Hematopoietic multipotent progenitor cell treated with erythropoietin and hydrocortisone succinate and interleukin-3 and kit ligand, for 6 days (in vitro differentiated cells): ENCODE measurements around the gene OR2V1.
"Not testable (repeated sequence)": the region's sequence is repeated elsewhere in the genome, so short reads cannot be mapped to it uniquely, and the experiment has no call there.

Source experiments
- DNase-seq: peaks from one replicate; pipeline ENCODE4 v3.0.0-alpha.2; 2015

The OR2V1 gene

DNA sequence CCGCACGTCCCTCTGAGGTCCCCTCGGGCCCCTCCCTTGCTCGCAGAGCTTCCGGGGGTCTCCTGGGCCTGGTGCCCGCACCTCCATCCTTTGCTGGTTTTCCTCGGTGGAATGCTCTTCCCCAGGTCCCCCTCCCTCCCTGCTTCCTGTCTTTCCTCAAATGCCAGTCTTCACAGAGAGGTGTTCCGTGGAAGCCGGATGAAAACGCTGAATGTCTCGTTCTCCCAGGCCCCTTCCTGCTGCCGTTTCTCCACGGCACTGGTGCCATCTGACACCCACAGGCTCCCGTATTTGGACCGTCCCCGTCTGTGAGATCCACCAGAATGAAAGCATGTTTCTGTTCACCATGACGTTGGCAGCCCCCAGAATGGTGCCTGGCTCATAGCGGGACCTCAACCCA lies 4.1 kb downstream of the OR2V1 start:
- no peak for DNase-seq

DNA sequence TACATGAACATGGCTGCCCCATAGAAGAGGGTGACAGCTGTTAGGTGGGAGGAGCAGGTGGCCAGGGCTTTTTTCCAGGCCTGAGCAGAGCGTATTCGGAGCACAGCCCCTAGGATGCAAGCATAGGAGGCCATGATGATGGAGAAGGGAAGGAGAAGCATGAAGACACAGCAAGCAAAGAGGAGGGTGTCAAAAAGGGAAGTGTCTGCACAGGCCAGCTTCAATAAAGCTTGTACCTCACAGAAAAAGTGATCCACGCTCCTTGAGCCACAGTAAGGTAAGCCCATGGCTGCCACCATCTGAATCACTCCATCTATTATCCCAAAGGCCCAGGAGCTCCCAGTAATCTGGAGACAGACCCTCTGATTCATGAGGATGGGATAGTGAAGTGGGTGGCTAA lies 6.4 kb downstream of the OR2V1 start:
- DNase-seq: no peak

DNA sequence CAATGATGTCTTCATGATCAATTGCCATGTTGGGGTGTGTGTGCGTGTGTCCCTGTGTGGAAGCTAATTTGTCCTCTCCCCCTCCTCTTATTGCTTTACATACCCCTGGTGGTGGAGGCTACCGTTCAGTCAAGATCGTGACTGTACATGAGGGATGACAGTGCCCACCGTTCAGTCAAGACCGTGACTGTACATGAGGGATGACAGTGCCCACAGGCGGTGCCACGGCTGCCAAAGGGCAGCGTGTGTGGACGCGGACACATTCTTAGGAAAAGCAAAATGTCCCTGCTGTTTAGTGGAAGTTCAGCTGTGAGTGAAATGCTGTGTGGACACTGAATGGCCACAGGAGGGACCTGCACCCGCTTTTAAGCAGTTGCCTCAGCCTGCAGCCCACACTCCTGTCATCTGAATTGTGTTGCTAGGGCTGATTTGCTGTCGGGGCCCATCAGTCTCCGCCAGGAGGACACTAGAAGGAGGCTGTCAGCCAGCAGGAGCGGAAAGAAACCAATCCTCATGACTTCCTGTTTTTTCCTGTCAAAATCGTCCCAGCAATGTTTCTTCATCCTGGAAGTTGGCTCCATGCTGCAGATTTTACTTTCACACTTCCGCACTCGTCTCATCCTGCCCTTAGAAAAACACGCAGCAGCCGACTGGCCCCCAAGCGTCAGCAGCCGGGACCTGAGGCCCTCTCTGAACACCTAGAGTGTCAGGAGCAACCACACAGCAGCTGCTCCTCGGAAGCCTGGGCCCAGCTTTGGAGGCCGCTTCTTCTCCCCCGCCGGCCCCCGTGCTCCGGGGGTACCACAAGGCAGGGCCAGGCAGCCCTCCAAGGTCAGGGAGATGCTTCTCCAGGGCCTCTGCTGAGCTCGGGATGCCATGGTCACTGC lies 9.1 kb downstream of the OR2V1 start:
- no peak for DNase-seq

DNA sequence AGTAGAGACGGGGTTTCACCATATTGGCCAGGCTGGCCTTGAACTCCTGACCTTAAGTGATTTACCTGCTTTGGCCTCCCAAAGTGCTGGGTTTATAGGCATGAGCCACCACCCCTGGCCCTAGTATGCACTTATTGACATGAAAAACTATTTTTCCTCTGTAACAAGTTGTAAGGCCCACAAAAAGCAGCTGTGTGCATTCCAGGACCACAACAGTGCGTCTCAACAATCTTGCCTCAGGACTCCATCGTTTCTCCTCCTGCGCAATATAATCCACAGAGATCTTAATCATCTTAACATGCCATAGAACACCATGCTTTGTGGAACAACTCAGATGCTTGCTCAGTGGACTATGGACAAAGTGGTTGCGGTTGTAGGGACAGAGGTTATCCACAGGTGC lies 10.2 kb downstream of the OR2V1 start:
- DNase-seq: no peak

DNA sequence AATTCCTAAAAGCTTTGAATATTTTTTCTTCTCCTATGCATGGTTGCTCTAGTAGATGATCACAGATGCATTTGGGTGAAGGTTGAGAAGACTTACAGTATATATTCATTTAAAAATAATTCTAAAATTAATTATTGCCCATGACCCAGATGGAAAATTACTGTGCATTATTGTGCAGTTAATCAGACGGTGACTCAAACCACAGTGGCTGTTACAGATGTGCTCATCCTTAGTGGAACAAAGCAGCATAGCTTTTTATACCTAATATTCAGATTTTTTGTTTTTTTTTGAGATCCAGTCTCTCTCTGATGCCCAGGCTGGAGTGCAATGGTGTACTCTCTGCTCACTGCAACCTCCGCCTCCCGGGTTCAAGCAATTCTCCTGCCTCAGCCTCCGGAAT lies 10.7 kb downstream of the OR2V1 start:
- DNase-seq: no peak

DNA sequence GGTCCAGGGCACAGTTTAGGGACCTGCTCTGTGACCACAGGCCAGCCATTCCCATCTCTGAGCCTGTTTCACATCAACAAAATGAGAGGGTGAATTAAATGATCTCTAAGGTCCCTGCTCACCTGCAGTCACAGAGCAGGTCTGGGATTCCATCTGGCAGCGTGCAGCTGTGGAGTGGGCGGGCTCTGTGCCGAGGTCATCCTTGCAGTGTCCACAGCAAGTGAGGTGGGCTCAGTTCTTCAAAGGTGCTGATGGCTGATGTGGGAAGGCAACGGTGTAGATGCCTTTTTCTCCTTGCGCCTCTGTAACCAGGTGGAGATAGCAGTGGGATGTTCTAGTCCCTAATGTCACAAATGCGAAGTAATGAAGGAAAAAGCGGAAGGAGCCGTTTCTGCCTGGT lies 11.9 kb downstream of the OR2V1 start:
- no peak for DNase-seq

DNA sequence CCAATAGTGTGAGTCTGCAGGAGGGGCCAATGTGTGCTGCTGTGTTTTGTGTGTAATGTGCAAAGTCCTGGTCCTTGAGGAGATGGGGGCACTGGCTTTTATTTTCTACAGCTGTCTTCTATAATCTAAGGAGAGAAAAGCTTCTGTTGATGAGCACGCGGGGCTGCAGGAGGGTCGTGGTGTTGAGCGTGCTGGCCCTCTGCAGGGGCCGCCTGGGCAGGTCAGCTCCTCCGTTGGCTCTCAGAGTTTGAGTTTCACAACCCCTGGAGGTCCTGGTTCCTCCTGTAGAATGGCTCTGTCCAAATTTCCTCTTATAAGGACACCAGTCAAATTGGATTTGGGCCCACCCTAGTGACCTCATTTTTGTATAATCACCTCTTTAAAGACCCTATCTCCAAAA lies 12.6 kb downstream of the OR2V1 start:
- DNase-seq: no peak

DNA sequence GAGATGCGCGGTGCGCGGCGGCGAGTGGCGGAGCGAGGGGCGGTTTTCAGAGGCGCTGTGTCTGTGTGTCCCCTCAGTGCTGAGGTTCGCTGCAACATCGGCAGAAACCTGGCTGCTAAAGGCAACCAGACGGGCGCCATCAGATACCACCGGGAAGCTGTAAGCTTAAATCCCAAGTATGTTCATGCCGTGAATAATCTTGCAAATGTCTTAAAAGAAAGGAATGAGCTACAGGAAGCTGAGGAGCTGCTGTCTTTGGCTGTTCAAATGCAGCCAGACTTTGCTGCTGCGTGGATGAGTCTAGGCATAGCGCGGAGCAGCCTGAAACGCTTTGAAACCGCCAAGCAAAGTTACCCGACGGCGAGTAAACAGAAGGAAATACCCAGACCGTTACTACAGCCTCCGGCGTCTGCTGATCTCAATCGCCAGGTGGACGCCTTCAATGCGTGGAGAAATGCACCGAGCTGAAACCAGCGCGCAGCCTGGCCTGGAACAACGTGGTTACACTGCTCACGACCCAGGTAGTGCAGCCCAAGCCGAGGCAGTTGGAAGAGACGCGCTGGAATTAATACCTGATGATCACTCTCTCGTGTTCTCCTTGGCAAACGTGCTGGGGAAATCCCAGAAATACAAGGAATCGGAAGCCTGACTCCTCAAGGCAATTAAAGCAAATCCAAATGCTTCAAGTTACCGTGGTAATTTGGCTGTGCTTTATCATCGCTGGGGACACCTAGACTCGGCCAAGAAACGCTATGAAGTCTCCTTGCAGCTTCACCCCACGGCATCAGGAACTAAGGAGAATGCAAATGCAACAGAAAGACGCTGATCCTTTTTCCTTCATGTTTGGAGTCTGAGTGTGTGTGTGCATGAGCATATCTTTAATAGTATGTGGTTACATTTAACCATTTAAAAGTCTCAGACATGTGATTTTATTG lies 15.9 kb downstream of the OR2V1 start:
- no peak for DNase-seq

DNA sequence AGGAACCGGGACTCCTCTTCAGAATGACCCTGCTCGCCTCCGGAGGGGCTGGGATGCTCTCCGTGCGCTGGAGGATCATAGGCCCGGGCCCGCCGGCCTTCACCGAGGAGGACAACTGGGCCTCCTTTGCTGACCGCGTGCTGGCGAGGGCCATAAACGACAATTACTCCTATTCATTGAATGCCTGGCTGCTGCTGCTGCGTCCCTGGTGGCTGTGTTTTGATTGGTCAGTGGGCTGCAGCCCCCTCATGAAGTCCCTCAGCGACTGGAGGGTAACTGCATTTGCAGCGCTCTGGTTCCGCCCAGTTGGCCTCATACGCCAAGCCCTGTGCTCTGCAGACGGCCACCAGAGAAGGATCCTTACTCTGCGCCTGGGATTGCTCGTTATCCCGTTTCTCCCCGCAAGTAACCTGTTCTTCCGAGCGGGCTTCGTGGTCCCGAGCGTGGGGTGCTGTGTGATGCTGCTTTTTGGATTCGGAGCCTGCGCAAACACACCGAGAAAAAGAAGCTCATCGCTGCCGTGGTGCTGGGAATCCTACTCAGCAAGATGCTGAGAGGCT lies 16.6 kb downstream of the OR2V1 start:
- no peak for DNase-seq

DNA sequence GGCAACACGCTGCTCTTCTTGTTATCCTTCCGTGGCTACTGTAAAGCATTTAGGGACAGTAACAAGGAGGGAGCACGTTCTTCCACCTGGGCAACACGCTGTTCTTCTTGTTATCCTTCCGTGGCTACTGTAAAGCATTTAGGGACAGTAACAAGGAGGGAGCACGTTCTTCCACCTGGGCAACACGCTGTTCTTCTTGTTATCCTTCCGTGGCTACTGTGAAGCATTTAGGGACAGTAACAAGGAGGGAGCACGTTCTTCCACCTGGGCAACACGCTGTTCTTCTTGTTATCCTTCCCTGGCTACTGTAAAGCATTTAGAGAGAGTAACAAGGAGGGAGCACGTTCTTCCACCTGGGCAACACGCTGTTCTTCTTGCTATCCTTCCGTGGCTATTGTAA lies 17.4 kb downstream of the OR2V1 start:
- not testable (repeated sequence) for DNase-seq

DNA sequence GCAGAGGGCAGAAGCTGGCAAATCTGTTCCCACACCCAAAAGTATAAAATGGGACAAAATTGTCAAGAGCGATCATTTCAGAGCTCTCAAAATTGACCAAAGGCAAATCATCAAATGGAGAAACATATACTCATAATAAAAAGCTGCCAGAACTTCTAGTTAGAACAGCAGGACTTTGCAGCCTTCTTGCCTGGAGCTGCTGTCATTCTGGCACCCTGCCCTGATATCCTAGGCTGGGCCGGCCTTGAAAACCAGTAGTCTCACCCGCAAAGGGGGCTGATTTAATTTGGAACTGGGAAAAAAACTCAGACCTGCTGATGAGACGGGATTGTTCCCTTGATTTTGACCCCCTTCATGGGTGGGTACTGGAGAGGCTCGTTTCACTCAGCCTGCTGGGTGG lies 18.5 kb downstream of the OR2V1 start:
- no peak for DNase-seq

DNA sequence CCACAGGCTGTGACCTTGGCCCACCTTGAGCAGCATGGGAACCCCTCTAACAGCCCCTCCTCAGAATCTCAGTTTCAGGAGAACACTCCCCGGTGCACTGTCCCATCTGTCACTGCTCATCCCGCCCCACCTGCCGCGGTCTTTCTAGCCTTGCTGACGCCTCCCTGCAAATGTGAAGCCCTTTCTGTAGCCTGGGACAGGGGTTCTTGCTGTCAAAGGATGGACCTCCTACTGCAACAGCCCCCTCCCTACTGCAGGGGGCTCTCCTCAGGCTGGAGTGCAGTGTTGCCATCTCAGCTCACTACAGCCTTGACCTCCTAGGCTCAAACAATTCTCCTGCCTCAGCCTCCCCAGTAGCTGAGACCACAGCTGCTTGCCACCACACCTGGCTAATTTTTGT lies 20.0 kb downstream of the OR2V1 start:
- DNase-seq: no peak

DNA sequence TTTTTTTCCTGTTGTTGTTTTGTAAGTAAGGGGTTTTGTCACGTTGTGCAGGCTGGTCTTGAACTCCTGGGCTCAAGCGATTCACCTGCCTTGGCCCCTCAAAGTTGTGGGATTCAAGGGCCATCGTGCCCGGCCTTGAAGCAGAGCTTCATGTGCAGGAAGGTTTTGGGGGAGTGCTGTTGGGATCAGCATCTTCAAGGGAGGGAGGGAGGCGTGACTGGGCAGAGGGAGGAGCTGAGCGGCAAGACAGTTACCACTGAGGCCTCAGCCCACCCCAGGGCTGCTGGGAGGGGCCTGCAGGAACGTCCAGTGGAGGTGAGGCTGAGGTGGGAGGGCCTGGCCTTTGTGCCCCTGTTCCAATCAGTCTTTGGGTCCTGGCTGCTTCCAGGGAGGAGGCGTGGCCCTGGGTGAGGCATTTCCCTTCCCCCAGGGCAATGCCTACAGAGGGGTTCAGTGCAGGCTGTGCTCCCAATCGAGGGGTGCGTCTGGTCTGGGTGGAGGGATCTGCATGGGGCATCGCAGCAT lies 21.4 kb downstream of the OR2V1 start:
- DNase-seq: peak; percentile 35

DNA sequence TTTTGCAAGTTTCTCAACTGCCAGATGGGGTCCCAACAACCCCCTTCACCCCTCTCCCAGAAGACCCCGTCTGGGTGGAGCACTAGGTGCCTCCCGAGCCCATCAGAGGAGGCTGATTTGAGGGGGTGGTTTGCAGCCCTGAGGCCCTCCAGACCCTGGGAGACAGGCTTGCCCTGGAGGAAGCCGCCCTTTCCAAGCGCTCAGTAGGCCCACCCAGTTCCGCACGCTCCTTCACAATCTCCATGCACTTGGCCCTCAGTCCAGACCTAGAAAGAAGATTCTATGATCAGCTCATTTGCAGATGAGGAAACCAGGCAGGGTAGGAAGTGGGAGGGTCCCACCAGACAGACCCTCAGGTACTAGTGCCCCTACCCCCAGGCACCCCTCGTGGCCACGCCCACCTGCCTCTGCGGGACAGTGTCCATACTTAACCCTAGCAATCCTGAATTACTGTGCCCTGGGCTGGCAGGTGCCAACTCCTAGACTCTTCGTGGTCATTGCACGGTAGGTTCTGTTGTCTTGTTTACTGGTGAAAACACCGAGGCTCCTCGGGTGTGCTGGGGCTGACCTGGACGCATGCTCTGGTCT lies 22.3 kb downstream of the OR2V1 start:
- DNase-seq: no peak

DNA sequence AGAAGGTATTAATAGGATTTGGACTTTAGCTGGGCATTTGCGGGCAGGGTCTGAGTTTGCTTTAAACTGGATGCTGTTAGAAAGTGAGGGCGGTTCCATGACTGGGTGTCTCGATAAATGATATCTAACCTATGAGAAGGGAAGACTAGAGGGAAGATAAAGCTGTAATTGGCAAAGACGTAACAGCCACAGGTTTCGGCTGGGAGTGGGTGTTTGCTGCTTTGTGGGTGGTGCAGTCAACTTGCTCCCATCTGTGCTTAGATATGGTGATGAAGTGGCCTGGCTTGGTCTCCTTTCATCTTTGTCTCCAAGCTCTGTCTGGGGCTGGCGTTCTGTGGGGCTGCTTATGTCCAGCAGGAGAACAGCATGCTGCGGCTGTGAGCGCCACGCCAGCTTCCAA lies 23.3 kb downstream of the OR2V1 start:
- DNase-seq: peak; percentile 87

DNA sequence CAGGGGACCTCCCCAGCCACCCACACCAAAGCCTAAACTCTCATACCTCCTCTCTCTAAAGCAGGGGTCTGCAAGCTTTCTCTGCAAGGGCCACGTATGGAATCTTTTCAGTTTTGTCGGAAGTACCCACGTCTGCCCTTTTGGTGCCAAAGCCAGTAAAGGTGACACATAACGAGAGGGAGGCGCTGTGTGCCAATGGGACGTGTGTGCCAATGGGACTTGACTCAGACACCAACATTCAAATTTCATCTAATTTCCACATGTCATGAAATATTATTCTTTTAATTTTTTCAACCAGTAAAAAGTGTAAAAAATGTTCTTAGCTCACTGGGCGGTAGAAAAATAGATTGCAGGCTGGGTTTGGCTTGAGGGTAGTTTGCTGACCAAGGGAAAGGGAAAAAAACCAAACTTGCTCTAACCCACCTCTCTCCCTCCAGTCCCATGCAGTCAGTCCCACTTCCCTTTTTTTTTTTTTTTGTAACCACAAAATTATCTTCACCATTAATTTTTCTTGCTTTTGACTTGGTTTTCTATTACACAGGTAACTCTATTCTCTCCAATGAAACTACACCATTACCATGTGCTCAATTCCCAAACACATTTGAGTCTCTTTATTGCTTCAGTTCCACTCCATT lies 25.5 kb downstream of the OR2V1 start:
- DNase-seq: no peak

DNA sequence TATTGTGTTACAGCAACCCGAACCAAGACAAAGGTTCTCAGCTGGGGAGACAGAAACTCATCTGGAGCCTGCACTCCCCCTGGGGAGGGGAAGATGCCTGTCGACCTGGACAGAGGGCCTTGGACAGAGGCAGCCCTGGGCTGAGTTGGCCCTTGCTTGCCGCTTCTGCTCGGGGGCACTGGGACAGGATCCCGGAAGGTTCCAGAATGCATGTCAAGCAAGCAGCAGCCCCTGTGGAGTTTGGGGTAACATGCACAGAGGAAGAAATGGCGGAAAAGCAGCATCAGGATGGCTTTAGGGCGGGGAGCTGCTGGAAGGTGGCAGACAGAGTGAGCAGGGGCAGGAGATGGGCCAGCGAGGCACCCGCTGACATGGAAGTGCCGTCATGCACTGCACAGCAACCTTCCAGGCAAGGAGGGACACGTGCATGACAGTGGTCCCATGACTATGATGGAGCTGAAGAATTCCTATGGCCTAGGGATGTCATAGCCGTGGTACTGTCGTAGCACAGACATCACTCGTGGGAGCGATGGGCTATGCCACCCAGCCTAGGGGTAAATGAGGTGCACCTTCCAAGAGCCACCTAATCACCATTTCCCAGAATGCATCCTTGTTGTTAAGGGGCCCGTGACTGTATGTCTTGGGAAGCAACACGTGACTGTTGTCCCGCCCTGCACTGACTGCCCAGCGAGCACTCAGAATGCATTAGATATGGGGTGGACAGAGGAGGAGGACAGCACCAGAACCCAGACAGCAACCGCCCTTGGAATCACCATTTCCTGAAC lies 26.2 kb downstream of the OR2V1 start:
- not testable (repeated sequence) for DNase-seq

DNA sequence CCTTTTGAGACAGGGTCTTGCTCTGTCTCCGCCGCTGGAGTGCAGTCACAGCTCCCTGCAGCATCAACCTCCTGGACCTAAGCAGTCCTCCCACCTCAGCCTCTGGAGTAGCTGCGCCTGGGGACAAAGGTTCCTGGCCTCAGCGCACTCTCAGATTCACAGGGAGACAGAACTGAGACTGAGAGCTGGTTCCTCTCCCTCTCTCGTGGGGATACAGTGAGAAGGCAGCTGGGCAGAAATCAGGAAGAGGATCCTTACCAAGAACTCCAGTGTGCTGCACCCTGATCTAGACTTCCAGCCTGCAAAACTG lies 26.8 kb downstream of the OR2V1 start:
- DNase-seq: not testable (repeated sequence)

DNA sequence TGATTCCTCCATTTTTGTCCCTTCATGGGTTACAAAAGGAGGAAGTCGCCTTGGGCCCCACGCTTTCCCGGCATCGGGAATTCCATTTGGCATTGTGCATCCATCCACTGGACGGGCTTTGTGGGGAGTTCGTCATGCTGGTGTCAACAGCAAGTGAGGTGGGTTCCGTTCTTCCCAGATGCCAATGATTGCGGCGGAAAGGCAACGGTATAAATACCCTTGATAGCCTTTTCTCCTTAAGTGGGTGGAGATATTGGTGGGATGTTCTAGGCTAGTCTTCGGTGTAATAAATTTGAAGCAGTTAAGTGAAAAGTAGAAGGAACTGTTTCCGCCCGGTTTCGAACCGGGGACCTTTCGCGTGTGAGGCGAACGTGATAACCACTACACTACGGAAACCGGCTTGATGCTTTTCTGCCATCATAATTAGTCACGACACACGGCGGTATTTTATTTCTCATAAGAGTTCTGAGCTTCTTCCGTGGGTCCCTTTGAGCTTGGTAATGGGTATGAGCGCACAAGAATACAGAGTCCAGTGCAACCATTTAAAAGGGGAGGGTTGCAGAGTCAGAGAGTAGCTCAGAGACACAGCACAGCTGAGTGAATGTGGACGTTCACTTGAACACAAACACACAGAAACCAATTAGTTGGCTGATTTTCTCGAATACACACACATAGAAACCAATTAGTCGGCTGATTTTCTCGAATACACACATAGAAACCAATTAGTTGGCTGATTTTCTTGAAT lies 28.9 kb downstream of the OR2V1 start:
- not testable (repeated sequence) for DNase-seq

DNA sequence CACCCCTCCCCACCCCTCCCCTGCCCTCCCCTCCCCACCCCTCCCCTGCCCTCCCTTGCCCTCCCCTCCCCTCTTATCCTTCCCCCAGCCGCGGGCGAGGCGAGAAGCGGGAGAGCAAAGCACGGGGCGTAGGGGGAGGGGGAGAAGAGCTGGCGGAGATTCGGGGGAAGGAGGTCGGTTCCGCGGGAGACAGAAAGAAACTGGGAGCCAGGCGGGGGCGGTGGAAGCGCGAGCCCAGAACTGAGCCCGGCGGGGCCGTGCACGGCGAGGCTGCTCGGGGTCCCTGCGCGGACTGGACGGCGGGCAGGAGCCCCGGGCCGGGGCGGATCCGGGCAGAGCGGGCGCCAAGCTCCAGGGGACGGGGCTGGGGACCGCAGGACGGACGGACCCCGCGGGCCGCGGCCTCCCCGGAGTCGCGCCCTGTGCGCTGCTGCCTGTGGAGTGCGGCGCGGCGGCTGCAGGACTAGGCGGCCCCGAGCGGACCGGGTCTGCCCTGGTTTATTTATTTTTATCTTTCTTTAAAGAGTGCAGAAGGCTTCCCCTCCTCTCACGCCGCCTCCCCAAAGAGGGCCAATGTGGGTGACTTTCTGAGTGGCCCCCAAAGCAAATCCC lies 29.8 kb downstream of the OR2V1 start:
- not testable (repeated sequence) for DNase-seq
